GM19372 (cell line): ENCODE data around the gene GRIP1.

Experiments
- ATAC-seq: cut with Tn5 transposase; IDR thresholded peaks from one replicate; pipeline ENCODE4 v1.9.1; 2021; ENCODE audit warnings: mild to moderate bottlenecking, low read depth, moderate library complexity; ENCODE audit not compliant: unreplicated experiment

GRIP1 gene

DNA sequence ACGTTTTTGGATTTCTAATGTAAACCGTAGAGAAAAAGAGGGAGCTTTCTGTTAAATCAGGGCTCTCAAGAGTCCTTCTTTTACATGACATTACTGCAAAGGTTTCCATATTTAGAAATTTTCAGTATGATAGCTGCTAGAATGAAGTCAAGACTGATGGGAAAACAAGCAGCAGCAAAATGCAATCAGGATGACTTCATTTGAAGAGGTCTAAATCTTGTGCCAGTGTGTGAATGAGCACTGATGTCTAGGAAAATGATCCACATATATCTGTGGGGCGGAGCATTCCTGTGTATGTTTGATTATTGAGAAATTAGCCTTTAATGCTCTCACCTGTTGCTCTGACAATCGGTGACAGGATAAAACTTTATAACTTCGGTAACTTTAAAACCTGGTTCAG, 73.6 kb downstream of the GRIP1 start:
- no peak for ATAC-seq

DNA sequence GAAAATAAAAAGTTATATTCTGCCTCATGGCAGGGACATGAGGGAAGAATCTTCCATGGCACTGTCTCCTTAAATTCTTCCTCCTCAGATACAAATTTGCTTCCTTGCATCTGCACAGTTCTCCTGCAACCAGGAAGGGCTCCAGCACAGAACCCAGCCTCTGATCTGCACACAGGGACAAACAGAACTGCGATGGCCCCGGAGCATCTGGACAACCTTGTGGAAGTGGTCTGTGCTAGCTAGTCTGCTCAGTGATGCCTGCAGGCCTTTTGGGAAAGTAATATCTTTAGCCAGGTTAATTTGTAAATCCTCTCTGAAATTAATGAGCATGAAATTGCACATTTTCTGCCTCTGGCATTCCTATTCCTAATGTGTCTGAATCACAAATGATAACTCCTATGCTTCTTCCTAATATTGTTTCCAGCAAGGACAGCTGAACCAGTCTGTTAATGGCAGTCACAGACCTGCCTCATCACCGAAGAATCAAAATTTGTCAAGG, 74.8 kb downstream of the GRIP1 start:
- ATAC-seq: no peak

DNA sequence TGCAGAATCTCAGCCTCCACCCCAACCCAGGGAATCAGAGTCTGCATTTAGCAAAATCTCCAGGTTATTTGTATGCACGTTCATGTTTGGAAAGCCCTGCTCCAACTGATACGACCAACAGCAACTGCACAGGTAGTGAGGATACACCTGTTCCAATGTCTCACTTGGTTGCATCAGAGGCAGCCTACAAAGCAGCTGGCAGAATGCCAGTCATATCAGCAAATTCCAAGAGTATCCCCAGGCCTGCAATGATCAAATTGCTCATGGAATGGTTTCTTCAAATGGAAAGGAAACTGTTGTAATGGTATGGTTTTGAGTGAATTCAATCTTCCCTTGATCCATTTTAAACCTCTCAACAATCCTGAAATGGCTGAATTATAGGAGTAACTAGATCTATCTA, 75.4 kb downstream of the GRIP1 start:
- no peak for ATAC-seq

DNA sequence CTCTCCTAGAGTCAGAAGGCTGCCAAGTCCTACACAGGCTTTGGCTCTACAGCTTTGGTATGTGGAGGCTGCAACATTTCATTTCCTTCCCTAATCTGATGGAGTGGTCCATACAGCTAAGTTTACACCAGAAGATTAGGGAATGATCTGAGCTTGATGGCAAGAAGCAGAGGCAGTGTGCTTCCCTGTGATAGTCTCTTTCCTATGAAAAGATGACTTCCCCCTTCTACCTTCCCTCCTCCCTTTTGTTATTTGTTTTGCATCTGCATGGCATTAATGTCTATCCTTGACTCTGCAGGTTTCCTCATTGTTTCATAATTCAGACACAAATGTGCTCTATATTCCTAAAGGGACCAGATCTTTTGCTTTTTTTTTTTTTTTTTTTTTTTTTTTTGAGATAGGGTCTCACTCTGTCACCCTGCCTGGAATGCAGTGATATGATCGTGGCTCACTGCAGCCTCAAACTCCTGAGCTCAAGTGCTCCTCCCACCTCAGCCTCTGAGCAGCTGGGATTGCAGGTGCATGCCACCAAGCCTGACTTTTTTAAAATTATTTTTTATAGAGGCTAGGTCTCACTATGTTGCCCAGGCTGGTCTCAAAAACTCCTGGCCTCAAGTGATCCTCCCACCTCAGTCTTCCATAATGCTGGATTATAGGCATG, 76.3 kb downstream of the GRIP1 start:
- ATAC-seq: no peak

DNA sequence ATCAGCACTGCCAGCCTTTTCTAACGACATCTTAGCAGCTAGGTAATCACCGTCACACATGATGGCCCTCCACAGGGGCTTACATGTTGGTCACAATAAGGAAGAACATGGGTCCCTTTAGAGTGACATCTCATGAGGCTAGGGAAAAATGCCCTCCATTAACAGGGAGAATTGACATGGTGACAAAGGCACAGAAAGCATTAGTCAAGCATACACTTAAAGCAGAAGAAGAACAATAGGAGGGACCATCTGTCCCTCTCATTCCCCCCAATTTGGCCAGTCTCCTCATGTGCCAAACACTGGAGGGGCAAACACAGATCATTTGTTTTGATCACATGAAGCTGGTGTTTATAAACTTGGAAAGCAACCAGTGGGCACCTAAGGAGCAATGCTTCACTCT, 78.0 kb downstream of the GRIP1 start:
- no peak for ATAC-seq

DNA sequence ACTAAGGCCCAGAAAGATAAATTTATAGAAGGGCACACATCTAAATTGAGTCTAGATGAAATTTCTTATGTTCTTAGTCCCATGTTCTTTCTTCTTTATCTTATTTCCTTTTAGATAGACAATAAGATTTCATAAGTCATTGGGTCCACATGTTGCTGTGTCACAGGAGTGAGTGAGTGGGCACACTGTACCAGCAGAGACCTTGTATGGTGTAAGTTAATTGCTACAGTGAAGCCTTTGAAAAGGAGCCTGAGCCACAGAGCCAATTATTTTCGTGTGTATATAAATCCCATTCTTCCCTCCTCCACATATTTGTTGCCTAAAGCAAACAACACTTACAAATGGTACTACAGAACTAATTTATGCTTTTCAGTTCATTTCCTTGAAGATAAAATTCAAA, 79.1 kb downstream of the GRIP1 start:
- ATAC-seq: no peak

DNA sequence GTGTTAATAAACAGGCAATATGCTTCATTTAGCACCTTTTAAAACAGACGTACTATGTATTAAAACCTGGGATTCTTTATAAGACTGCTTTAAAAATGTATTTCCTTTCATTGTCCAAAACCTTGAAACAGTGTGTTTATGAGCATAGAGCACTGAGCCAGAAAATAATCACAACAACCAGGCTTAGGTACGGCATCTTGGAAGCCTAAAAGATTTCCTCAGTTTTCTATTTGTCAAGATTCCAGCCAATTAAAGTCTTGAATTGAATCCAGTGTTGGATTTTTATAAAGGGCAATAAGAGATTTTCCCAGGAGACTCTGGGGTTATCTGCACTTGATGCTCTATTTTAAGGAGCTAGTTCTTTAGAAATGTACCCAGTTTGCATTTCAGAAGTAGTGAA, 80.3 kb downstream of the GRIP1 start:
- ATAC-seq: no peak

DNA sequence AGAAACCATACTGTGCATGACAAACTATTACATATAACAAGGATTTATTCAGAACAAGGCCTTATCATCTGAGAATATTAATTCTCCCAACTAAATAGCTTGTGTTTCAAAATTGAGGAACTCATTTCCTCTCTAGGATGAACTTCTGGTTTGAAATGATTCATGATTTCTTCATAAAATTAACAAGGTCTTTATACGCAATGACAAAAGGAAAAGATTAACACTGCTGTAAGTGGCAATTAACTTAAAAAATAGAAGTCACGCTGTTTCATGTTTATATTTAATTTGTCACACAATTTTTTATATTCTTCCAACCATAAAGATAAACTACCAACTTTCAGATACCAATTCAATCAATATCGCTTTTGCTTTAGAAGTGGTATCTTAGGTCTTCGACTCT, 80.8 kb downstream of the GRIP1 start:
- no peak for ATAC-seq

DNA sequence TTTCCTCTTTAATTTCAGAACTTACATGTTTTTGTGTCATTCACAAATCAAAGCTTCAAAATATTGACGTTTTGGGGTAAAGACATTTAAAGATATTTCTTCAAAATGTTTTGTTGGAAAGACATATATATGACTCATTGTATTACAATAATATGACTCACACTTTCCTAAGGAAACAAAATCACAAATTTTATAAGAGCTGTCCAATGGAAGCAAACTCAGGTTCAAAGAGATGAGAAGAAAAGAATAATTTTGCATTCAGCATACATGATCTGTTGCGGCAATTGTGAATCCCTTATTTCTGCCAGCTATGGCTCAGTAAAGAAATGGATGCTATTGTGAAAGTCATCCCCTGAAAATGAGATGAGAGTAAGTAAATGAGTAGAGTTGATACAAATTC, 82.7 kb downstream of the GRIP1 start:
- ATAC-seq: no peak

DNA sequence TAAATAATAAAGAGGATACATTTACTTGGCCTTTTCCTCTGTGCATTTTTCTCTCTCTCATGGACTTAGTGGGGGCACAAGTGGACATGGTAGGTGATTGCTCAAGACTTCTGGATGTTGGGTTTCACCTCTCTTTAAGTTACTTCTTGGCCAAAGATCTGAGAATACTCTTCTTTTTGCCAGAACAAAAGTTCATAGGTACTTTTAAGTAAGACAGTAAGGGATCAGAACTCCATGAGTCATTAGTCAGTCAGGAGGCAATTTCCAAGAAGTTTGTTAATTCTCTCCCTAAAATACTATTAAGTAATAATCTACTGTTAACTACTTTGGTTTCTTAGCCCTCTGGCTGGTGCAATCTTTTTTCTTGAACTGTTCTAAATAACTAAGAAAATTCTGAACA, 84.2 kb downstream of the GRIP1 start:
- no peak for ATAC-seq

DNA sequence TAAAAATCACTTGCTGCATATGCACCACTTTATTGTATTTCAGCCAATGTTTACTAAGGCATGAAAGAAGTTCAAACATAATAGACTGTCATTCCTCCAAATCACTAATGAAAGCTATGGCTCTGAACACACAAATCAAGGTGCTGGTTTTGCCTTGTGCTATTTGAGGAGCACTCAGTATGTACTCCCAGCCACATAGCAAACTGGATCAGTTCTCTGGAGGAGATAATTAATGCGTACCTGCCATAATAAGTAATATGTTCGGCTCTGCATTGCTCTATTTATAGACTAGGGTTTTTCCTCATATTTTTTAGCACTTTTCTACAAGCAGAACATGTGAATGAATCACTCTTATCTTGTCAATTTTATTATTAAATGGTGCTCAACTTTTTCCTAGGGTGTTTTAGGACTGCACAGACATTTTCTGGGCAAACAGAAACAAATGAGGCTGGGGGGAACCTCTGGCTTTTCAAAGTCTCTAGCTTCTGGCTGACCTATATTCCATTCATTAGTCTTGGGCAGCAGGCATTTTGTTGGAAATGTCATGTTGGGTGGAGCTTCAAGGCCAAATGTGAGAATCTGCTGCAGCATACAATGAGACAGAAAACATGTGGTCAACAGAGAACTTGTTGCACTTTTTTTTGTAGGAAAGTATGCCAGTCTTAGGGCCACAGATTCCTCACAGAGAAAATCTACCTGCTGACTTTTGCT, 88.4 kb downstream of the GRIP1 start:
- no peak for ATAC-seq

DNA sequence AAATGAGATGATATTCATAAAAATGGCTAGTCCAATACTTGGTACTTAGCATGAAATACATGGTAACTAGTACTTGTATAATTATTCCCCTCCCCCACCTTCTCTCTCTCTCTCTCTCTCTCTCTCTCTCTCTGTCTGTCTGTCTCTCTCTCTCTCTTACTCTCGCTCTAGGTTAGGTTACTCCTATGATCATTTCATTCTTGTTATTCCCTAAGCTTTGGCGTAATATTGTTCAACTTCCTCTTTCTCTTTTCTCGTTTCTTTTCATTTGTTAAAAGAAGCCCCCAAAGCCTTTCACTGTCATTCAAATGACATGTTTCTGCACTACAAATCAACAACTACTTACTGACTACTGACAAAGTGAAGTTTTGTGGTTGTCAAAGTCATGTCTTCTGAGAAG, 89.8 kb downstream of the GRIP1 start:
- ATAC-seq: no peak

DNA sequence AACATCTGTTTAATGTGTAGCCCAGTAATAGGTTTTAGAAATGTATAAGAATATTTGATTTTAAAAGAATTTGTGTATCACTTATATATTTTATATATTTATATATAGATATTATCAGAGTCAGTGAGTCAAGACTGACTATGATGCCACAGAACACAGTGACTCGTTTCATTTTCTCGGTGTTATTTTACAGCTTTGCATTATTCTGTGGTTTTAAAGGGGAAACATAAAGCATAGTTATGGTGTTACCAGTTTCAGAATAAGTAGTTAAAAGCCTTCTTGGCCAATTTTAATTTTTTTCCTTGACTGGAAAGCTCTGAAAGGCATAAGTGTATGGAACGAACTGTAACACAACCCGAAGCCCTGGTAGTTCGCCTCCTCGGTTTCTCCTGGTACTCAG, 91.0 kb downstream of the GRIP1 start:
- no peak for ATAC-seq

DNA sequence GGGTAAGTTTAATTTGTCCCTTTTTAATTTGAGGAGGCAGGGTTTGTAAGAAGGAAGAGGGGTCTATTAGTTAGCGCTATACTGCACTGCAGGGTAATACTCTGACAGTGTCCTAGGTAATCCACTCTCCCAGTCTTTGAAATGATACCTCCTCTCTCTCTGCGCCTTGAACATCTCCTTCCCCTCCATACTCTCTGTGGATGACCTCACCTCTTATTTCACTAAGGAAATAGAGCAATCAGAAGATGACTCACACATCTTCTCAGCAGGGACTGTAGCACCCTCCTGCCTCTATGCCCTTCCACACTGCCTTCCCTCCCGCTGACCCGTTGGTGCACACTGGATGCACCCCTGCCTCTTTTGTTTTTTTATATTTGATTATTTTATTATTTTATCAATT, 94.2 kb downstream of the GRIP1 start:
- no peak for ATAC-seq

DNA sequence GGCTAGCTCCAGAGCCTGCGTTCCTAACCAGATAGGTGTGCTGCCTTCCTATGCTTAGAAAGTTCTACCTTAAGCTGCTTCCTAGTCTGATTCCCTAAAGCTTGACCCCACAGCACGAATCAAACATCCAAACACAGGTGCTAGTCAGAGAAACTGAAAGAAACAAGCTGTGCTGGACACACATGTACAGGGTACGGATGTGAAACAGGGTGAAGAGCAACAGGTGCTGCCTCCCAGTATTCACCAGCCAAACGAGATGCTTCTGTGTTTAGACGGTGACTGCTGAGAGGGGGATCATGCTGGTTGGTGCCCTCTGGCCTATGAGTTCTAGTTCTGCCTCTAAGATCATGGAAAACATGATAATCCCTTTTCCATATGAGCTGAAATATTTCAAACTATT, 105.3 kb downstream of the GRIP1 start:
- no peak for ATAC-seq

DNA sequence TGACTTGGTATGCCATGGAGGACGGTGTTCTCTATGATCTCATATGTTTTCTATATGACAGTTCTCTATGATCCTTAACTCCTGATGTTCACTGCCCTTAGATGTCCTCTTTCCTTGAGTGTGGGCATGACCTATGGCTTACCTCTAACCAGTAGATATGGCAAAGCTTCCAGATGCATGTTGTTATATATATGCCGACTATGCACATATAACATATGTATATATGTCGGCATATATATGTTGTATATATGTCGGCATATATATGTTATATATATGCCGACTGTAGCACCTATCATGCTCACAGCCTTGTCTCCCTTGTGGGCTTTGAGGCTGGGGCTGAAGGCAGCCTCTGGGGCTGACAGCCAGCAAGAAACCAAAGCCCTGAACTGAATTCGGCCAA, 106.0 kb downstream of the GRIP1 start:
- no peak for ATAC-seq

DNA sequence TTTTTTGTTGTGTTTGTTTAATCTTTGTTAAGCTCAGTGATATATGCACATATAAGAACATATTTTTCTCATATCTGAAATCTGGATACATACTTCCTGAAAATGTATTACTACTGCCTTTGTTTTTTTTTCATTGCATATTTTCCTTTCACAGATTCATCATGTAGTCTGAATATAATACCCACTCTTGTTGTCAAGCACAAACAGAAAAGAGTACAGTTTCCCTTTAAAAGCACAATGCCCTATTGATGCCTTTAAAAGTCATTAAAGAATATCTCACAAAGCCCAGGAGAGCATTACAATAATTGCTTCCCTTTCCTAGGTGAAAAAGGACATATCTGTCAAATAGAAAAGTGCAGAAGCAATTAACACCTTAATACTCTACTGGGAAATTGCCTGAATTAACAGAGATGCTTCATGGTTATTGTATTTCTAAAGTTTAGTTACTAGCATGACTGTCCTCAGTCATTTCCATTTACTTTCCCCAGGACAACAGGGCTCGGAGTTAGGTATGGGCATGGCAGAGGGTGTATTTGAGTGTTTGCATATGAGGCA, 107.4 kb downstream of the GRIP1 start:
- no peak for ATAC-seq

DNA sequence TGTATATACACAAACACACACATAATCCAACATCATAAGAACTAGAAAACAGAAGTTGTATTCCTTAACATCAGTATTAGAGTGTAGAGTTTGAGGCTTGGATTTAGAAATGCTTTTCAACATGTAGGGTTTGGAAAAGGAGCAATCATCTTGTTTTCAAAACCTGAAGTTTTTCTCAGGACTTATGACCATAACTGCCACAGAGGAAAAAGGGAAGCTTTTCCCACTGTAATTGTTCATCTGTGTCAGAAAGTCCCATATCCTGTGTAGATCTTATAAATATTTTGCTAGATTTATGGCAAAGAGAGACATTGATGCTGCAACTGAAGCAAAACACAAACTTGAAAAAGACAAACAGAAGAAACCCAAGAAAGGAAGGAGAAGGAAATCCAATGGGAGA, 115.7 kb downstream of the GRIP1 start:
- ATAC-seq: no peak

DNA sequence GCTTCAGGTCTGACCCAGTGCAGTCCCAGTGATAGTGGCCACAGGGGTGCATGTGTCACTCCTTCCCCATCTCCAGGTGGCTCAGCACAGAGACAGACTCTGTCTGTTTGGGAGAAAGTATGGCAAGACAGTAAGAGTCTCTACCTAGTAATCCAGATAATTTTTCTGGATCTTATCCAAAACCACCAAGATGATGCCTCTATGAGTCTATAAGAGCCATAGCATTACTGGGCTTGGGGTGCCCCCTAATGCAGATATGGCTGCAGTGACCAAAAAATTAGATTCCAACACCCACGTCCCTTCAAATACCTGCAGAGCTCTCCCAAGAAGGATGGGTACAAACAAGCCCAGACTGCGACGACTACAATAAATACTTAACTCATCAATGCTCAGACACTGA, 123.8 kb downstream of the GRIP1 start:
- ATAC-seq: no peak

DNA sequence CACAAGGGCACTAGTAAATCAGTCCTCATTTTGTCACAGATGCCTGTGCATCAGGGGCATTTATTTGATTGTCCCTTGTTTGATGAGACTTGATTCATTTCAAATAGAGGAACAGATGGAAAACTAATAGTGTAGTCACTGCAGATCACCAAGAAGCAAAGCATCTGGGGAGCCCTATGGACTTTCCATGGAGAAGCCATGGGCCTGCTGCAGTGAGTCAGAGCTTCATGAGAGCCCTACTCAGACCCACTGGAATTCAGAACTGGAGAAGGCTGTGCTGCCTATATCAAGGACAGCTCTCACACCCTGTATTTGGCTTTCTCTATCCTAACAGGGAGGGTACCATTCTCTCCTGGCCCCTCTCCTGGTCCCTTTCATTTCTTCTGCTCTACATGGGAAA, 126.2 kb downstream of the GRIP1 start:
- no peak for ATAC-seq

DNA sequence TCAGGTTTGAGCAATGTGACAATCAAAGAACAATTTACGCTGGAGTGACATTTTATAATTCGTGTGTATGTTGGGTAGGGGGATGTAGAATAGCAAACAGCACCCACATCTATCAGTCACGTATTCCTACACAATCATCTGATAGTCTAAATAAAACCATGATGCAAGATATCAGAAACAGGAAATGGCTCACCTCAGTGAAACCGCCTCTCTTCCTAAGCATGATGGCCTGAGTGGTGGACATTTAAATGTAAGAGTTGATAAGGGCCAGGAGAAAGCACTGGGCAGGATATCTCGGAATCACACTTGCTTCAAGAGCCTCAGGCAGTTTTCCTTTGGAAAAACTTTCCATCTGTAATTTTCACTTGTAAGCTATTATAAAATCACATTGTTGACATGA, 128.2 kb downstream of the GRIP1 start:
- ATAC-seq: no peak

DNA sequence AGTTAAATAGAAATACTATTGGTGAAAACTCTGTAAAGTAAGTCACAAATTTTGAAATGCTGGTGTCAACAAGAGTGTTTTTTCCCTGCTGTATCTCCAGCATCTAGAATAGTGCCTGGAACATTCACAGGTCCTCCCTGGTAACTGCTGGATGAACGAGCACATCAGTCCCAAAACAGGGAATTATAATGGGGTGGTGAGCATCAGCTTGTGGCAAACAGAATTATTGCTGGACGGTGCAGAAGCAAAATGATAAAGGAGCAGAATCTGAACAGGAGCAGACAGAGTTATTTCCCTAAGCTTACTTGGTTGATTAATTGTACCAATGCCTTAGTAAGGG, 129.9 kb downstream of the GRIP1 start:
- no peak for ATAC-seq
